IMR-90 (cell line): ENCODE data around the gene CACNB2. TPM values are rescaled to one million over a fixed set of nuclear protein-coding genes. Genes with fewer than 3 reads are reported as not detected.

Source experiments
- ATAC-seq: fragments of 200-7000 bp; cut with Tn5 transposase; 2 replicates; pipeline ENCODE4 v1.9.1; 2020; ENCODE audit warnings: low read depth, mild to moderate bottlenecking, moderate library complexity
- BruUV-seq: library from RNA; stranded (reverse); fragments of 400-500 nt; replicated peaks from 2 replicates; lab custom pipeline; 2021; lab: Mats Ljungman, UMichigan
- CTCF ChIA-PET: fragments of 300-600 bp; formaldehyde crosslinking; extraction: SDS; loops from one replicate; lab custom pipeline; 2021; ENCODE audit warnings: antibody characterized with exemption; lab: Yijun Ruan, JAX
- POLR2A ChIA-PET: fragments of 300-600 bp; sonication (Branson Sonifier 250); formaldehyde crosslinking; loops from one replicate; lab custom pipeline; 2022; ENCODE audit warnings: antibody characterized with exemption; ENCODE audit not compliant: unreplicated experiment; lab: Charles Lee
- DNase-seq: peaks from one replicate; pipeline ENCODE4 v3.0.0; 2013
- H2AFZ ChIP-seq: replicated peaks from 2 replicates; pipeline ENCODE3; 2013; ENCODE audit warnings: low read length, mild to moderate bottlenecking; ENCODE audit not compliant: poor library complexity
- H2AK5ac ChIP-seq: 2 replicates; pipeline ENCODE4 v1.6.1; 2013; ENCODE audit warnings: low read depth, low read length, inconsistent platforms
- H2AK9ac ChIP-seq: replicated peaks from 2 replicates; pipeline ENCODE3; 2013; ENCODE audit warnings: mild to moderate bottlenecking, low read depth, low read length, moderate library complexity; ENCODE audit not compliant: poor library complexity
- H2BK120ac ChIP-seq: 2 replicates; pipeline ENCODE4 v1.6.1; 2013; ENCODE audit warnings: low read depth, low read length, inconsistent platforms
- H2BK15ac ChIP-seq: 3 replicates; pipeline ENCODE4 v1.6.1; 2013; ENCODE audit warnings: low read depth, low read length, inconsistent platforms
- H2BK20ac ChIP-seq: 2 replicates; pipeline ENCODE4 v1.6.1; 2013; ENCODE audit warnings: low read depth, mild to moderate bottlenecking, inconsistent platforms, low read length, moderate library complexity
- H2BK5ac ChIP-seq: 2 replicates; pipeline ENCODE4 v1.6.1; 2013; ENCODE audit warnings: mild to moderate bottlenecking, low read depth, low read length, inconsistent platforms; ENCODE audit not compliant: poor library complexity, severe bottlenecking
- H3K14ac ChIP-seq: replicated peaks from 2 replicates; pipeline ENCODE4 v1.6.1; 2013; ENCODE audit warnings: low read depth, low read length, inconsistent platforms
- H3K18ac ChIP-seq: 2 replicates; pipeline ENCODE4 v1.6.1; 2013; ENCODE audit warnings: low read depth, low read length, control low read depth
- H3K23ac ChIP-seq: 2 replicates; pipeline ENCODE4 v1.6.1; 2013; ENCODE audit warnings: low read depth, low read length, inconsistent platforms
- H3K27ac ChIP-seq: 2 replicates; pipeline ENCODE4 v1.5.1; 2013; ENCODE audit warnings: mild to moderate bottlenecking, control low read depth, low read length; ENCODE audit not compliant: insufficient read depth
- H3K27me3 ChIP-seq: 2 replicates; pipeline ENCODE4 v1.6.1; 2013; ENCODE audit warnings: low read length; ENCODE audit not compliant: control insufficient read depth, insufficient read depth
- H3K36me3 ChIP-seq: 2 replicates; pipeline ENCODE4 v1.6.1; 2013; ENCODE audit warnings: low read length, mixed read lengths; ENCODE audit not compliant: control insufficient read depth, insufficient read depth
- H3K4ac ChIP-seq: 2 replicates; pipeline ENCODE4 v1.6.1; 2013; ENCODE audit warnings: low read depth, low read length, inconsistent platforms
- H3K4me1 ChIP-seq: 2 replicates; pipeline ENCODE4 v1.6.1; 2013; ENCODE audit warnings: low read length, mixed read lengths; ENCODE audit not compliant: control insufficient read depth, insufficient read depth
- H3K4me2 ChIP-seq: 2 replicates; pipeline ENCODE4 v1.6.1; 2013; ENCODE audit warnings: low read depth, mild to moderate bottlenecking, control low read depth, low read length, moderate library complexity
- H3K4me3 ChIP-seq: 2 replicates; pipeline ENCODE4 v1.5.1; 2013; ENCODE audit warnings: low read depth, mild to moderate bottlenecking, control low read depth, low read length, moderate library complexity; ENCODE audit not compliant: insufficient read depth
- H3K56ac ChIP-seq: 2 replicates; pipeline ENCODE4 v1.6.1; 2013; ENCODE audit warnings: low read length, inconsistent platforms; ENCODE audit not compliant: insufficient read depth; ENCODE audit errors: extremely low read depth
- H3K79me1 ChIP-seq, 2 experiments: 2 replicates each; pipeline ENCODE4 v1.6.1; 2013; ENCODE audit warnings: low read length in 2 of 2, inconsistent platforms in 1 of 2, low read depth in 1 of 2
- H3K9ac ChIP-seq: 2 replicates; pipeline ENCODE4 v1.6.1; 2013; ENCODE audit warnings: low read depth, low read length, control low read depth
- H3K9me1 ChIP-seq: 2 replicates; pipeline ENCODE4 v1.6.1; 2013; ENCODE audit warnings: low read length, inconsistent platforms; ENCODE audit not compliant: insufficient read depth
- H3K9me3 ChIP-seq: 2 replicates; pipeline ENCODE4 v1.6.1; 2013; ENCODE audit warnings: low read length; ENCODE audit not compliant: control insufficient read depth, insufficient read depth
- H4K20me1 ChIP-seq: 2 replicates; pipeline ENCODE4 v1.6.1; 2013; ENCODE audit warnings: low read length, inconsistent platforms; ENCODE audit not compliant: insufficient read depth
- H4K5ac ChIP-seq: 2 replicates; pipeline ENCODE4 v1.6.1; 2013; ENCODE audit warnings: mild to moderate bottlenecking, low read depth, low read length, control low read depth
- H4K8ac ChIP-seq, 2 experiments: 2 replicates each; pipeline ENCODE4 v1.6.1; 2013; ENCODE audit warnings: low read depth in 2 of 2, low read length in 2 of 2, control low read depth in 1 of 2, inconsistent platforms in 1 of 2
- H4K91ac ChIP-seq: 2 replicates; pipeline ENCODE4 v1.6.1; 2013; ENCODE audit warnings: low read depth, low read length, inconsistent platforms; ENCODE audit not compliant: insufficient read depth
- POLR2A ChIP-seq: IDR thresholded peaks from 2 replicates; pipeline ENCODE4 v1.6.1; 2012; ENCODE audit warnings: mild to moderate bottlenecking, low read depth, low read length
- WGBS, 2 experiments: methylation state at CpG; one replicate each; pipeline versions ENCODE4 v1.1.5 to v1.1.7; 2013; ENCODE audit warnings: missing lambda C conversion rate in 2 of 2; ENCODE audit not compliant: insufficient read length in 1 of 2; ENCODE audit errors: extremely low coverage in 2 of 2; 5-methylcytosine and 5-hydroxymethylcytosine counted together
- dilution Hi-C: fragments of 300-500 bp; cut with HindIII; formaldehyde crosslinking; loops from one replicate; pipeline ENCODE4 v1.14.3; 2018; ENCODE audit warnings: low sequenced_read_pairs; ENCODE audit not compliant: unreplicated experiment
- in situ Hi-C: fragments of 300-500 bp; cut with MboI; formaldehyde crosslinking; loops from 3 replicates; pipeline ENCODE4 v1.14.3; 2019; ENCODE audit warnings: low sequenced_read_pairs, inconsistent platforms, mixed read lengths
- intact Hi-C: fragments of 100-400 bp; cut with micrococcal nuclease; formaldehyde crosslinking; loops from 2 replicates; pipeline ENCODE4 v1.10.0; 2022
- polyA plus RNA-seq, 3 experiments: library from polyadenylated mRNA; depleted of rRNA; stranded (reverse); fragments of >200 nt; gene quantifications; 2 replicates each; pipeline ENCODE4 v1.2.3, GENCODE V29; 2012; ENCODE audit warnings: low replicate concordance in 1 of 3
- total RNA-seq: library from RNA; depleted of rRNA; stranded (reverse); fragments of >200 nt; gene quantifications from 2 replicates; pipeline ENCODE4 v1.2.3, GENCODE V29; 2012

The CACNB2 gene
- total and polyA plus RNA-seq, 2 of the 4 experiments (the other 2 are of a cell fraction), result 0.36 TPM

- Histone ChIP-seq H2BK120ac (no peak overlapping the region), H2AK5ac (no peak overlapping the region), H4K8ac (no peak overlapping the region), H3K9me1 (no peaks in the 10 kb centered on the region), H3K9ac (no peak overlapping the region), H3K27me3 (0 out of 2 replicates have a peak, but pooled peaks cover 2% of the 10 kb centered on the region), H3K4me3 (no peak overlapping the region), H2AK9ac (no peak overlapping the region), H4K5ac (no peak overlapping the region), H4K20me1 (no peaks in the 10 kb centered on the region), H2BK15ac (no peak overlapping the region), H2AFZ (no peak overlapping the region), H3K9me3 (no peaks in the 10 kb centered on the region), H3K79me1 (no peaks in the 10 kb centered on the region), H3K18ac (no peak overlapping the region), H3K14ac (no peak overlapping the region), H3K36me3 (no peaks in the 10 kb centered on the region), H4K91ac (no peak overlapping the region), H2BK5ac (no peak overlapping the region), H3K4me2 (no peak overlapping the region), H3K27ac (no peak overlapping the region), H3K4ac (no peak overlapping the region), H3K56ac (no peak overlapping the region), H2BK20ac (no peak overlapping the region), H3K4me1 (no peaks in the 10 kb centered on the region), H3K23ac (no peak overlapping the region)
- intact Hi-C loops (no loop called here), in situ Hi-C loops (no loop called here), dilution Hi-C loops (no loop called here)
- WGBS, 2 experiments, result no CpG with 5 or more reads among the region's 7 CpGs
- POLR2A ChIA-PET, result no interaction called here
- CTCF ChIA-PET, result no interaction called here
- no peak for ATAC-seq
- no TSS peak for BruUV-seq
- DNase-seq, result no peak
- TF ChIP-seq POLR2A, result no peak
Observed at GRCh38 chr10:18449611-18450026, 309.4 kb downstream of the CACNB2 start.
